Activated effector memory CD4-positive, alpha-beta T cell treated with Interleukin-2 at 50 U/mL for 16 hours (primary cell): ENCODE results near the gene ATG16L2.
"Not testable (repeated sequence)": the region's sequence is repeated elsewhere in the genome, so short reads cannot be mapped to it uniquely, and the experiment has no call there.

Experiments
- DNase-seq: peaks from one replicate; pipeline ENCODE4 v3.0.0-alpha.2; 2020

Gene ATG16L2

DNA sequence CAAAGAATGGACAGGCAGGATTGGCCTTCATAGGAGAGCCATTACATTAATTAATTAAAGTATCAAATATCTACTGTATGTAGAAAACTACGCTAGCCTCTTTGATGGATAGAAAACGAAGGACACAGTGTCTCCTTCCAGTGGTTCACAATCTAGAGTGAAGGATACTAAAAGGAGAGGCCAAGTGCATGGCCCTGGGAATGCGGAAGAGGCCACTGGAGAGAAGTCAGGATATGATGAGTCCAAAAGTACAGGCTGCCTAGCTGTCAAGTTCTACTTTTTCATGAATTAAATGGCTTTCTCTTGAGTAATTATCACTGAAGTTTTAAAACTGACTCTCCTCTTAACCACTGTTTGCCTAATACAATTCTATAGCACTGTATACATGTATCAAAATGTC is 41.9 kb downstream of the ATG16L2 start:
- no peak for DNase-seq

GRCh38 chr11:72856551-72857345 is 42.5 kb downstream of the ATG16L2 start:
- no peak for DNase-seq

DNA sequence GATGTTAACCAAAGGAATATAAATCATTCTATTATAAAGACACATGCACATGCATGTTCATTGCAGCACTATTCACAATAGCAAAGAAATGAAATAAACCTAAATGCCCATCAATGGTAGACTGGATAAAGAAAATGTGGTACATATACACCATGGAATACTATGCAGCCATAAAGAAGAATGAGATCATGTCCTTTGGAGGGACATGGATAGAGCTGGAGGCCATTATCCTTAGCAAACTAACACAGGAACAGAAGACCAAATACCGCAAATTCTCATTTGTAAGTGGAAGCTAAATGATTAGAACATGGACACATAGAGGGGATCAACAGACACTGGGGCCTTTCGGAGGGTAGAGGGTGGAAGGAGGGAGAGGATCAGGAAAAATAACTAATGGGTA is 44.1 kb downstream of the ATG16L2 start:
- not testable (repeated sequence) for DNase-seq

DNA sequence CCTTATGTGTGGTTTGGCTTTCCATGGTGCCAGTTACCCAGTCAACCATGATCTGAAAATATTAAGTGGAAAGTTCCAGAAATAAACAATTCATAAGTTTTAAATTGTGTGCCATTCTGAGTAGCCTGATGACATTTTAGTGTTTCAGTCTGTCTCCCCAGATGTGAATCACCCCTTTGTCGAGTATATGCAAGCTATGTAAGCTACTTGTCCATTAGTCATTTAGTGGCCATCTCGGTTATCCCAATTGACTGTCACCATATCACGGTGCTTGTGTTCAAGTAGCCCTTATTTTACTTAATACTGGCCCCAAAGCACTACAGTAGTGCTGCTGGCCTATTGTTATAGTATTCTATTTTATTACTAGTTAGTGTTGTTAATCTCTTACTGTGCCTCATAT is 44.9 kb downstream of the ATG16L2 start:
- no peak for DNase-seq

DNA sequence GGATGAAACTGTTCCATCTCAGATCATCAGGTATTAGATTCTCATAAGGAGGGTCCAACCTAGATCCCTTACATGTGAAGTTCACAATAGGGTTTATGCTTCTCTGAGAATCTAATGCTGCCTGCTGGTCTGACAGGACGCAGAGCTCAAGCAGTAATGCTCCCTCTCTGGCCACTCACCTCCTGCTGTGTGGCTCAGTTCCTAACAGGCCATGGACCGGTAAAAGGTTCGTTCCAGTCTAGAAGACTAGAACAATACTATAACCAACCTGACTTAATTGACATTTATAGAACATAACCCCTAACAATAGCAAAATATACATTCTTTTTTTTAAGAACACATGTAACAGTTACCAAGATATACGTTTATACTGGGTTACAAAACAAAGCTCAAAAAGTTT is 45.8 kb downstream of the ATG16L2 start:
- no peak for DNase-seq

GRCh38 chr11:72860592-72860991 is 46.4 kb downstream of the ATG16L2 start:
- DNase-seq: no peak

DNA sequence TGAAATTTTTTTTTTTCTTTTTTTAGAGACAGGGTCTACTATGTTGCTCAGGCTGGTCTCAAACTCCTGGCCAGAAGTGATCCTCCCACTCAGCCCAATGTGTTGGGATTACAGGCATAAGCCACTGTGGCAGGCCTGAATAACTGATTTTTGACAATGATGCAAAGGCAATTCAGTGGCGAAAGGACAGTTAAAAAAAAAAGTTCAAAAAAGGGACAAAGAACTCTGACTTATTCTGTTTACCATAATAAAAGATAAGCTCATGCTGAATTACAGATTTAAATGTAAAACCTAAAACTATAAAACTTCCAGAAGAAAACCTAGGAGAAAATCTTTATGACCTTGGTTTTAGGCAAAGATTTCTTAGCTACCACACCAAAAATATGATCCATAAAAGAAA is 48.9 kb downstream of the ATG16L2 start:
- no peak for DNase-seq

- no peak for DNase-seq
Measured at GRCh38 chr11:72863916-72864315, 49.7 kb downstream of the ATG16L2 start.

GRCh38 chr11:72864702-72865655 is 50.8 kb downstream of the ATG16L2 start:
- DNase-seq: no peak

DNA sequence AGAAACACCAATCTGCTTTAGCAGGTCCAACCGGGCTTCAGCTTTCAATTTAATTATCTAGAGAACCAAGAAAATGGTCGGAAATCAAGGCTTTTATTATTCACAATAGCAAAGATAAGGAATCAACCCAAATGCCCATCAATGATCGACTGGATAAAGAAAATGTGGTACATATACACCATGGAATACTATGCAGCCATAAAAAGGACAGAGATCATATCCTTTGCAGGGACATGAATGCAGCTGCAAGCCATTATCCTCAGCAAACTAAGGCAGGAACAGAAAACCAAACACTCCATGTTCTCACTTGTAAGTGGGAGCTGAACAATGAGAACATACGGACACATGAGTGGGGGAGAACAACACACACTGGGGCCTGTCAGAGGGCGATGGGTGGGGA is 53.8 kb downstream of the ATG16L2 start:
- DNase-seq: no peak

DNA sequence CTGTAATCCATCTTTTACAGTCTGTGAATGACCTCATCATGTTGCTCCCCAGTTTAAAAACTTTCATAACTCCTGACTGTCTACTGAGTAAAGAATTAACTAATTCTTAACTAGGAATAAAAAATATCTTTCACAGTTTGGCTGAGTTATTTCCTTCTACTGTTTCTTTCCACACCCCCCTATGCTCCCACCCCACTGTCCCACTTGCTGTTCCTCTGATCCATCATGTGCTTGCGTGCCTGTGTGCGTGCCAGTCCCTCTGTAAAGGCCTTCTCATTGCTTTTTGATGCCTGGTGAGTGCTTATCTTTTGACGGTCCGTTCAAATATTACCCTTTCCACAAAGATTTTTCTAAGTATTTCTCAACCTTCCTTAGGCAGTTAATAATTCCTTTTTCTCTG is 55.6 kb downstream of the ATG16L2 start:
- DNase-seq: no peak

GRCh38 chr11:72871119-72871518 is 56.9 kb downstream of the ATG16L2 start:
- DNase-seq: no peak

DNA sequence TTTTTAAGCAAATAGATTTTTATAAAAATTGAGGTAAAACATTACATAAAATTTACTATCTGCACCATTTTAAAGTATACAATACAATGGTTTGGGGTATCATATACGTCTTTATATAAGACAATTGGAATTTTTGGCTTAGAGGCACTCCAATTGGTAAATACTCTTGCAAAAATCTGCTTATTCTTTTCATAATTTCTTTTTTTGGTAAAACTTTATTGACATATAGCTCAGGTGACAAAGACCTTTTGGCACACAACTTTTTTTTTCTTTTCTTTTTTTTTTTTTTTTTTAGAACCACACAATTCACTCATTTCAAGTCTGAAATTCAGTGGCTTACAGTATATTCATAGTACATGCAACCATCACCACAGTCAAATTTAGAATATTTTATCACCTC is 57.8 kb downstream of the ATG16L2 start:
- no peak for DNase-seq

GRCh38 chr11:72875736-72876135 is 61.5 kb downstream of the ATG16L2 start:
- no peak for DNase-seq

DNA sequence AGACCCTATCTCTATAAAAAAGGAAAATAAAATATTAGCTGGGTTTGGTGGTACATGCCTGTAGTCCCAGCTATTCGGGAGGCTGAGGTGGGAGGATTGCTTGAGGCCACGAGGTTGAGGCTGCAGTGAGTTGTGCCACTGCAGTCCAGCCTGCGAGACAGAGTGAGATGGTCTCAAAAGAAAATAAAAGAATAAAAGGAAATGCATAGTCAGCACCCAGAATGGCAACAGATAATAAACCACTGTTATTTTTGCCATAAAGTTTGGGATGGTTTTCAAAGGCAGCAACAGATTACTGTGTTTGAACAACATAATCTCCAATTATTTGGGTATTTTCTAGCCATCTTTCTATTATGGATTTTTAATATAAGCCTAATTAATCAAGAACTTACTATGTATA is 61.9 kb downstream of the ATG16L2 start:
- DNase-seq: no peak
